ENCODE results near the gene DLL3. TPM values are rescaled to one million over a fixed set of nuclear protein-coding genes. Genes with fewer than 3 reads are reported as not detected.
A peak's percentile ranks its signal among the peaks of the same experiment; 100 is the strongest.
"Not testable (repeated sequence)": the region's sequence is repeated elsewhere in the genome, so short reads cannot be mapped to it uniquely, and the experiment has no call there.

DLL3 gene
- total RNA-seq, 5 donors from 2014 or later (not counting 1 experiment from before 2014, with no cell fraction given): 0.16 to 0.20 TPM; not detected in 3

- no peaks in the 10 kb centered on the region for H3K4me1 ChIP-seq (ENCODE audit: control insufficient read depth in 1 of 2, extremely low read depth in 1 of 2, insufficient read depth in 2 of 2, low read length in 2 of 2)
- H3K36me3 ChIP-seq (ENCODE audit: control insufficient read depth in 2 of 2, extremely low read depth in 1 of 2, insufficient read depth in 1 of 2, low read length in 1 of 2): peaks cover 34 to 77% of the 10 kb centered on the region in 2 donors
- peaks cover 56% of the 10 kb centered on the region for H3K36me3 Mint-ChIP-seq
- H3K4me3 Mint-ChIP-seq: no peak overlapping the region
- no CpG with 5 or more reads among the region's 11 CpGs for WGBS (ENCODE audit: insufficient coverage)
- H3K4me1 Mint-ChIP-seq: peaks cover 0 to 14% (median 0%) of the 10 kb centered on the region in 3 donors
- peak in 2 of 4 experiments; percentile 6 to 13 for ATAC-seq (replicated peaks in 1 of 4)
- H3K4me3 ChIP-seq (ENCODE audit: control insufficient read depth in 1 of 2, extremely low read depth in 1 of 2, low read length in 1 of 2): no peak overlapping the region
- H3K27ac ChIP-seq (ENCODE audit: low read length): no peak overlapping the region
- H3K9me3 ChIP-seq: no peaks in the 10 kb centered on the region
- CTCF ChIA-PET: interaction anchor here (0.5 to 2.4 kb wide), 5 partner anchors 18 to 59 kb away, joined by 3 to 11 read pairs (median 10); partner anchors contain the start of genes EID2B (in 1 of the 2) and RPS16 (in 1 of the 2)
- H3K9me3 Mint-ChIP-seq: no peaks in the 10 kb centered on the region
- no peaks in the 10 kb centered on the region for H3K27me3 ChIP-seq (replicated peaks in 1 of 2; ENCODE audit: control insufficient read depth in 2 of 2, extremely low read depth in 1 of 2, insufficient read depth in 2 of 2, low read length in 1 of 2)
- POLR2A ChIA-PET: no interaction called here
- DNase-seq: no peak
- H3K27me3 Mint-ChIP-seq: no peaks in the 10 kb centered on the region
- no peak overlapping the region for H3K27ac Mint-ChIP-seq
Observed at GRCh38 chr19:39473443-39473960, 25.2 kb upstream of the DLL3 start.

- POLR2A ChIA-PET: interaction anchor here in 1 of 2 donors (0.6 kb wide), 1 partner anchor 11 kb away, joined by 3 read pairs; no protein-coding TSS in a partner anchor
- 85% methylated on average over 5 of the region's 9 CpGs for WGBS (ENCODE audit: insufficient coverage)
Observed at GRCh38 chr19:39474139-39474620, 24.6 kb upstream of the DLL3 start.

GRCh38 chr19:39475748-39476147, 23.0 kb upstream of the DLL3 start:
- Histone ChIP-seq H3K9me3 (no peaks in the 10 kb centered on the region), H3K27me3 (replicated peaks in 1 of 2; ENCODE audit: control insufficient read depth in 2 of 2, extremely low read depth in 1 of 2, insufficient read depth in 2 of 2, low read length in 1 of 2) (no peaks in the 10 kb centered on the region), H3K27ac (ENCODE audit: low read length) (no peak overlapping the region), H3K36me3 (ENCODE audit: control insufficient read depth in 2 of 2, extremely low read depth in 1 of 2, insufficient read depth in 1 of 2, low read length in 1 of 2) (peaks cover 26 to 54% of the 10 kb centered on the region in 2 donors), H3K4me1 (ENCODE audit: control insufficient read depth in 1 of 2, extremely low read depth in 1 of 2, insufficient read depth in 2 of 2, low read length in 2 of 2) (peaks cover 0 to 9% of the 10 kb centered on the region in 2 experiments), H3K4me3 (ENCODE audit: control insufficient read depth in 1 of 2, extremely low read depth in 1 of 2, low read length in 1 of 2) (no peak overlapping the region)
- Mint-ChIP-seq H3K4me3 (no peak overlapping the region), H3K4me1 (peaks cover 11 to 19% (median 12%) of the 10 kb centered on the region in 3 donors), H3K27ac (no peak overlapping the region), H3K9me3 (no peaks in the 10 kb centered on the region), H3K36me3 (peaks cover 35% of the 10 kb centered on the region), H3K27me3 (no peaks in the 10 kb centered on the region)
- no peak for ATAC-seq (replicated peaks in 1 of 4)
- 100% methylated on average over 2 of the region's 2 CpGs for WGBS (ENCODE audit: insufficient coverage)
- DNase-seq: no peak
- CTCF ChIA-PET: interaction anchor here (0.6 to 2.4 kb wide), 8 partner anchors 25 to 1518 kb away, joined by 3 to 6 read pairs (median 4); partner anchors contain the start of gene RPS16 (in 1 of the 2)
- POLR2A ChIA-PET: no interaction called here

More at GRCh38 chr19:39474139-39474620, 24.6 kb upstream of the DLL3 start:
- CTCF ChIA-PET: interaction anchor here (0.5 to 2.4 kb wide), 7 partner anchors 28 to 1050 kb away, joined by 3 to 11 read pairs (median 5); partner anchors contain the start of genes EID2B (in 1 of the 2) and RPS16 (in 1 of the 2)
- Histone ChIP-seq H3K27ac (ENCODE audit: low read length) (peak overlapping the region; percentile 4), H3K36me3 (ENCODE audit: control insufficient read depth in 2 of 2, extremely low read depth in 1 of 2, insufficient read depth in 1 of 2, low read length in 1 of 2) (peaks cover 29 to 70% of the 10 kb centered on the region in 2 donors), H3K27me3 (replicated peaks in 1 of 2; ENCODE audit: control insufficient read depth in 2 of 2, extremely low read depth in 1 of 2, insufficient read depth in 2 of 2, low read length in 1 of 2) (no peaks in the 10 kb centered on the region), H3K4me1 (ENCODE audit: control insufficient read depth in 1 of 2, extremely low read depth in 1 of 2, insufficient read depth in 2 of 2, low read length in 2 of 2) (no peaks in the 10 kb centered on the region), H3K9me3 (no peaks in the 10 kb centered on the region), H3K4me3 (ENCODE audit: control insufficient read depth in 1 of 2, extremely low read depth in 1 of 2, low read length in 1 of 2) (no peak overlapping the region)
- peaks cover 0 to 14% (median 0%) of the 10 kb centered on the region in 3 donors for H3K4me1 Mint-ChIP-seq
- H3K27me3 Mint-ChIP-seq: no peaks in the 10 kb centered on the region
- H3K9me3 Mint-ChIP-seq: no peaks in the 10 kb centered on the region
- peak overlapping the region in 1 of 2 donors; percentile 34 for H3K27ac Mint-ChIP-seq
- H3K36me3 Mint-ChIP-seq: peaks cover 49% of the 10 kb centered on the region
- peak; percentile 71 to 81 (median 75) for ATAC-seq (replicated peaks in 1 of 4)
- peak; percentile 42 to 82 (median 69) for DNase-seq
- no peak overlapping the region for H3K4me3 Mint-ChIP-seq

GRCh38 chr19:39479319-39479801, 19.4 kb upstream of the DLL3 start:
- H3K9me3 ChIP-seq; POLR2A ChIA-PET; H3K27me3 Mint-ChIP-seq; H3K9me3 Mint-ChIP-seq; ATAC-seq (replicated peaks in 1 of 4); H3K27ac ChIP-seq (ENCODE audit: low read length); H3K27ac Mint-ChIP-seq; H3K27me3 ChIP-seq (replicated peaks in 1 of 2; ENCODE audit: control insufficient read depth in 2 of 2, extremely low read depth in 1 of 2, insufficient read depth in 2 of 2, low read length in 1 of 2); H3K4me3 ChIP-seq (ENCODE audit: control insufficient read depth in 1 of 2, extremely low read depth in 1 of 2, low read length in 1 of 2); DNase-seq: not testable (repeated sequence)
- Mint-ChIP-seq H3K36me3 (peaks cover 17% of the 10 kb centered on the region), H3K4me1 (peaks cover 25 to 29% (median 28%) of the 10 kb centered on the region in 3 donors), H3K4me3 (peak overlapping the region; percentile 84 to 90 (median 88))
- H3K36me3 ChIP-seq (ENCODE audit: control insufficient read depth in 2 of 2, extremely low read depth in 1 of 2, insufficient read depth in 1 of 2, low read length in 1 of 2): peaks cover 16 to 22% of the 10 kb centered on the region in 2 donors
- peaks cover 6 to 22% of the 10 kb centered on the region in 2 experiments for H3K4me1 ChIP-seq (ENCODE audit: control insufficient read depth in 1 of 2, extremely low read depth in 1 of 2, insufficient read depth in 2 of 2, low read length in 2 of 2)
- WGBS (ENCODE audit: insufficient coverage): 100% methylated on average over 4 of the region's 11 CpGs
- CTCF ChIA-PET: interaction anchor here in 1 of 2 donors (0.5 kb wide), 1 partner anchor 382 kb away, joined by 3 read pairs; no protein-coding TSS in a partner anchor

- Mint-ChIP-seq H3K27me3 (no peaks in the 10 kb centered on the region), H3K36me3 (peaks cover 13% of the 10 kb centered on the region), H3K9me3 (no peaks in the 10 kb centered on the region), H3K4me1 (peaks cover 25 to 28% (median 26%) of the 10 kb centered on the region in 3 donors), H3K4me3 (peak overlapping the region; percentile 84 to 90 (median 88)), H3K27ac (peak overlapping the region; percentile 94 to 96)
- Histone ChIP-seq H3K4me3 (ENCODE audit: control insufficient read depth in 1 of 2, extremely low read depth in 1 of 2, low read length in 1 of 2) (peak overlapping the region in 1 of 2 donors; percentile 90), H3K36me3 (ENCODE audit: control insufficient read depth in 2 of 2, extremely low read depth in 1 of 2, insufficient read depth in 1 of 2, low read length in 1 of 2) (peaks cover 14 to 16% of the 10 kb centered on the region in 2 donors), H3K27me3 (replicated peaks in 1 of 2; ENCODE audit: control insufficient read depth in 2 of 2, extremely low read depth in 1 of 2, insufficient read depth in 2 of 2, low read length in 1 of 2) (no peaks in the 10 kb centered on the region), H3K27ac (ENCODE audit: low read length) (no peak overlapping the region), H3K4me1 (ENCODE audit: control insufficient read depth in 1 of 2, extremely low read depth in 1 of 2, insufficient read depth in 2 of 2, low read length in 2 of 2) (peaks cover 6 to 22% of the 10 kb centered on the region in 2 experiments), H3K9me3 (no peaks in the 10 kb centered on the region)
- POLR2A ChIA-PET: interaction anchor here (0.6 to 1.0 kb wide), 3 partner anchors 17 to 448 kb away, joined by 3 to 7 read pairs (median 3); partner anchors contain the start of gene RPS16 (in 1 of the 2)
- no peak for ATAC-seq (replicated peaks in 1 of 4)
- 87% methylated on average over 3 of the region's 10 CpGs for WGBS (ENCODE audit: insufficient coverage)
- CTCF ChIA-PET: interaction anchor here in 1 of 2 donors (1.0 to 1.2 kb wide), 3 partner anchors 11 to 89 kb away, joined by 3 to 7 read pairs (median 6); partner anchors contain the start of genes MED29 and PAF1
- no peak for DNase-seq
Observed at GRCh38 chr19:39479916-39480315, 18.8 kb upstream of the DLL3 start.

All from T-cell (primary cell).